K562 (cell line): ENCODE measurements around the gene TMEM41B.
"Not testable (repeated sequence)": the region's sequence is repeated elsewhere in the genome, so short reads cannot be mapped to it uniquely, and the experiment has no call there.

Experiments used
- CBX3 ChIP-seq, 2 experiments: IDR thresholded peaks; 1 replicate in 1 of 2; 2 replicates in 1 of 2; pipeline ENCODE4 v1.6.1; 2012; ENCODE audit warnings: inconsistent platforms in 2 of 2, low read length in 2 of 2, borderline replicate concordance in 1 of 2, control low read depth in 1 of 2
- CSDE1 ChIP-seq, 2 experiments: fragments of 450-650 bp; IDR thresholded peaks; 2 replicates each; pipeline ENCODE4 v1.6.1; 2016; ENCODE audit warnings: mild to moderate bottlenecking in 1 of 2
- CTCF ChIP-seq, 3 experiments: IDR thresholded peaks in 2 of 3; conservative IDR thresholded peaks in 1 of 3; 2 replicates each; pipeline ENCODE4 v1.5.1; 2011 to 2012; ENCODE audit warnings: low read length in 3 of 3, mild to moderate bottlenecking in 3 of 3, control low read depth in 2 of 3, improper control_type of control experiment in 1 of 3, inconsistent platforms in 1 of 3, low read depth in 1 of 3, mixed read lengths in 1 of 3, moderate library complexity in 1 of 3; ENCODE audit not compliant: insufficient read depth in 2 of 3
- ETV6 ChIP-seq, 3 experiments: fragments of 150-350 bp in 1 of 3; sonication (generic) in 1 of 3; formaldehyde crosslinking in 1 of 3; IDR thresholded peaks; 2 replicates each; pipeline versions ENCODE4 v1.6.1 to v1.8.0; 2014 to 2022; ENCODE audit warnings: borderline replicate concordance in 2 of 3, low read depth in 2 of 3, antibody characterized with exemption in 1 of 3, low read length in 1 of 3, mild to moderate bottlenecking in 1 of 3, missing genetic modification reagents in 1 of 3
- FOXJ3 ChIP-seq: sonication (generic); formaldehyde crosslinking; IDR thresholded peaks from 2 replicates; pipeline ENCODE4 v1.4.0; 2020; ENCODE audit warnings: mild to moderate bottlenecking, missing genetic modification reagents
- FOXP4 ChIP-seq: sonication (generic); formaldehyde crosslinking; IDR thresholded peaks from 2 replicates; pipeline ENCODE4 v1.8.0; 2022; ENCODE audit warnings: mild to moderate bottlenecking, missing genetic modification reagents, borderline replicate concordance
- HDGF ChIP-seq: fragments of 450-650 bp; IDR thresholded peaks from 2 replicates; pipeline ENCODE4 v1.6.1; 2016
- JUND ChIP-seq, 2 experiments: IDR thresholded peaks; 2 replicates in 1 of 2; 3 replicates in 1 of 2; pipeline ENCODE4 v1.6.1; 2011; ENCODE audit warnings: borderline replicate concordance in 2 of 2, low read depth in 2 of 2, low read length in 2 of 2, improper control_type of control experiment in 1 of 2, missing biosample characterization in 1 of 2, missing genetic modification characterization in 1 of 2, missing genetic modification reagents in 1 of 2
- POLR2AphosphoS5 ChIP-seq: IDR thresholded peaks from 2 replicates; pipeline ENCODE4 v1.6.1; 2011; ENCODE audit warnings: mild to moderate bottlenecking, low read depth, low read length, moderate library complexity; ENCODE audit not compliant: control insufficient read depth, insufficient read depth
- RREB1 ChIP-seq: fragments of 250-450 bp; sonication (Bioruptor Pico); IDR thresholded peaks from 2 replicates; pipeline ENCODE4 v1.4.0; 2020
- TOE1 ChIP-seq, 2 experiments: fragments of 450-650 bp in 1 of 2; sonication (generic) in 1 of 2; formaldehyde crosslinking in 1 of 2; IDR thresholded peaks; 2 replicates each; pipeline versions ENCODE4 v1.7.1 to v1.8.0; 2016 to 2022; ENCODE audit warnings: borderline replicate concordance in 2 of 2, mild to moderate bottlenecking in 2 of 2, antibody characterized with exemption in 1 of 2, inconsistent platforms in 1 of 2, low read depth in 1 of 2, missing genetic modification reagents in 1 of 2, moderate library complexity in 1 of 2

GRCh38 chr11:9319377-9320001, 5.1 kb upstream of the TMEM41B start:
- not testable (repeated sequence) for TF ChIP-seq CBX3 (IDR thresholded peaks at IDR 0.05; ENCODE audit: borderline replicate concordance in 1 of 2, low read length in 2 of 2); TOE1 (IDR thresholded peaks at IDR 0.05; ENCODE audit: borderline replicate concordance); TOE1 (CRISPR knock-in tag; IDR thresholded peaks at IDR 0.05; ENCODE audit: borderline replicate concordance, low read depth); FOXJ3; POLR2AphosphoS5; JUND (IDR thresholded peaks at IDR 0.05; ENCODE audit: borderline replicate concordance, low read depth, low read length); CTCF (IDR thresholded peaks at IDR 0.05 in 2 of 3, conservative IDR thresholded peaks at IDR 0.05 in 1 of 3; ENCODE audit: insufficient read depth in 2 of 3, low read depth in 1 of 3, low read length in 3 of 3); RREB1 (CRISPR knock-in tag); FOXP4; ETV6 (IDR thresholded peaks at IDR 0.05; ENCODE audit: borderline replicate concordance in 1 of 2, low read depth in 2 of 2, low read length in 1 of 2); ETV6 (CRISPR knock-in tag; IDR thresholded peaks at IDR 0.05; ENCODE audit: borderline replicate concordance); CSDE1 (IDR thresholded peaks at IDR 0.05); HDGF
- TF ChIP-seq JUND (tag; IDR thresholded peaks at IDR 0.05; ENCODE audit: borderline replicate concordance, low read depth, low read length): peak; percentile 71; the same call in 2 of the 3 replicates
